Erythroblast (primary cell): ENCODE measurements around the gene SLC9A4.

Source experiments
- GATA1 ChIP-seq: IDR thresholded peaks from 2 replicates; pipeline ENCODE4 v1.6.1; 2011; ENCODE audit warnings: low read depth, mild to moderate bottlenecking, control low read depth, low read length, moderate library complexity
- POLR2A ChIP-seq: IDR thresholded peaks from 2 replicates; pipeline ENCODE4 v1.6.1; 2011; ENCODE audit warnings: mild to moderate bottlenecking, low read length

- TF ChIP-seq POLR2A (no peak), GATA1 (no peak)
Measured at GRCh38 chr2:102492006-102492405, 19.0 kb downstream of the SLC9A4 start.
